SK-N-SH treated with all-trans-retinoic acid at 6 μM for 48 hours (cell line): ENCODE measurements around the gene ZNF518B.

ENCODE experiments used
- ARNTL ChIP-seq: fragments of 450-650 bp; formaldehyde crosslinking; IDR thresholded peaks from 2 replicates; pipeline ENCODE4 v1.5.0; 2020; ENCODE audit warnings: low read depth, mild to moderate bottlenecking, moderate library complexity, borderline replicate concordance
- BACH2 ChIP-seq: fragments of 250-450 bp; sonication (Bioruptor Pico); IDR thresholded peaks from 2 replicates; pipeline ENCODE4 v1.9.0; 2021; ENCODE audit warnings: mild to moderate bottlenecking, borderline replicate concordance
- CSDC2 ChIP-seq: fragments of 250-450 bp; sonication (Bioruptor Pico); IDR thresholded peaks from 2 replicates; pipeline ENCODE4 v1.5.0; 2020; ENCODE audit warnings: mild to moderate bottlenecking, moderate library complexity
- OSR1 ChIP-seq: fragments of 250-450 bp; sonication (Bioruptor Pico); IDR thresholded peaks from 2 replicates; pipeline ENCODE4 v1.8.0; 2022; ENCODE audit warnings: moderate library complexity, mild to moderate bottlenecking, inconsistent platforms
- RARB ChIP-seq: fragments of 250-450 bp; sonication (Bioruptor Pico); IDR thresholded peaks from 2 replicates; pipeline ENCODE4 v1.8.0; 2021; ENCODE audit warnings: mild to moderate bottlenecking, moderate library complexity
- TCF4 ChIP-seq: fragments of 250-450 bp; sonication (Bioruptor Pico); IDR thresholded peaks from 2 replicates; pipeline ENCODE4 v1.8.0; 2021; ENCODE audit warnings: mild to moderate bottlenecking, moderate library complexity, borderline replicate concordance
- ZC3H10 ChIP-seq: fragments of 250-450 bp; sonication (Bioruptor Pico); IDR thresholded peaks from 2 replicates; pipeline ENCODE4 v1.5.1; 2021; ENCODE audit warnings: mild to moderate bottlenecking, moderate library complexity
- ZFP3 ChIP-seq: fragments of 250-450 bp; sonication (Bioruptor Pico); IDR thresholded peaks from 2 replicates; pipeline ENCODE4 v1.5.0; 2020; ENCODE audit warnings: mild to moderate bottlenecking, moderate library complexity
- ZFP30 ChIP-seq: fragments of 450-650 bp; formaldehyde crosslinking; IDR thresholded peaks from 2 replicates; pipeline ENCODE4 v1.5.0; 2022; ENCODE audit warnings: mild to moderate bottlenecking, moderate library complexity
- TF ChIP-seq, protein P1 (sequence below): fragments of 250-450 bp; sonication (Bioruptor Pico); IDR thresholded peaks from 2 replicates; pipeline ENCODE4 v1.5.1; 2020; ENCODE audit warnings: low read depth, mild to moderate bottlenecking, moderate library complexity
- TF ChIP-seq, protein P2 (sequence below): fragments of 250-450 bp; sonication (Bioruptor Pico); IDR thresholded peaks from 2 replicates; pipeline ENCODE4 v1.8.0; 2020; ENCODE audit warnings: mild to moderate bottlenecking, moderate library complexity, borderline replicate concordance
- TF ChIP-seq, protein P3 (sequence below): fragments of 250-450 bp; sonication (Bioruptor Pico); IDR thresholded peaks from 2 replicates; pipeline ENCODE4 v1.8.0; 2021; ENCODE audit warnings: low read depth, mild to moderate bottlenecking, moderate library complexity, borderline replicate concordance
- TF ChIP-seq, protein P4 (sequence below): fragments of 250-450 bp; sonication (Bioruptor Pico); IDR thresholded peaks from 2 replicates; pipeline ENCODE4 v1.5.1; 2021; ENCODE audit warnings: mild to moderate bottlenecking, moderate library complexity

DNA sequence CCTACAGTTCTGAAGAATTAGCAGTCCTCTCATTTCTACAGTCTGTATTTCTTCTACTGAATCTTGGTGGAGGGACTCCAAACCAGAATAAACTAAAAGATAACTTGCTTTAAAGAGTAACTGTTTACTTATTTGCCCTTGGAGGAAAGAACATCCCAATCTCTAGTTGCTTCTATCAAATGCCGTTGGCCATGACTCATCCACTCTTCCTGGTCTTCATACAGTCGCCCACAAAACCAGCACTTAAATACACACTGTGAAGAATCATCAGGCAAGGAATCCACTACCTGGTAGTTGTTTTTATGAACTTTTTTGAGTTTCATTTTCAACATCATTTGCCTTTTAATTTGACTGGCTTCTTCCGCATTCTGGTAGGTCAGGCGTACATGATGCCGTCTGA, 14.2 kb downstream of the ZNF518B start:
- TF ChIP-seq TCF4, result no peak
- no peak for TF ChIP-seq RARB (CRISPR knock-in tag)
- no peak for TF ChIP-seq ZFP3 (CRISPR knock-in tag)
- TF ChIP-seq, protein P1, sequence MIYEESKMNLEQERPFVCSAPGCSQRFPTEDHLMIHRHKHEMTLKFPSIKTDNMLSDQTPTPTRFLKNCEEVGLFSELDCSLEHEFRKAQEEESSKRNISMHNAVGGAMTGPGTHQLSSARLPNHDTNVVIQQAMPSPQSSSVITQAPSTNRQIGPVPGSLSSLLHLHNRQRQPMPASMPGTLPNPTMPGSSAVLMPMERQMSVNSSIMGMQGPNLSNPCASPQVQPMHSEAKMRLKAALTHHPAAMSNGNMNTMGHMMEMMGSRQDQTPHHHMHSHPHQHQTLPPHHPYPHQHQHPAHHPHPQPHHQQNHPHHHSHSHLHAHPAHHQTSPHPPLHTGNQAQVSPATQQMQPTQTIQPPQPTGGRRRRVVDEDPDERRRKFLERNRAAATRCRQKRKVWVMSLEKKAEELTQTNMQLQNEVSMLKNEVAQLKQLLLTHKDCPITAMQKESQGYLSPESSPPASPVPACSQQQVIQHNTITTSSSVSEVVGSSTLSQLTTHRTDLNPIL (CRISPR knock-in tag), result no peak
- no peak for TF ChIP-seq ZFP30 (CRISPR knock-in tag)
- TF ChIP-seq, protein P2, sequence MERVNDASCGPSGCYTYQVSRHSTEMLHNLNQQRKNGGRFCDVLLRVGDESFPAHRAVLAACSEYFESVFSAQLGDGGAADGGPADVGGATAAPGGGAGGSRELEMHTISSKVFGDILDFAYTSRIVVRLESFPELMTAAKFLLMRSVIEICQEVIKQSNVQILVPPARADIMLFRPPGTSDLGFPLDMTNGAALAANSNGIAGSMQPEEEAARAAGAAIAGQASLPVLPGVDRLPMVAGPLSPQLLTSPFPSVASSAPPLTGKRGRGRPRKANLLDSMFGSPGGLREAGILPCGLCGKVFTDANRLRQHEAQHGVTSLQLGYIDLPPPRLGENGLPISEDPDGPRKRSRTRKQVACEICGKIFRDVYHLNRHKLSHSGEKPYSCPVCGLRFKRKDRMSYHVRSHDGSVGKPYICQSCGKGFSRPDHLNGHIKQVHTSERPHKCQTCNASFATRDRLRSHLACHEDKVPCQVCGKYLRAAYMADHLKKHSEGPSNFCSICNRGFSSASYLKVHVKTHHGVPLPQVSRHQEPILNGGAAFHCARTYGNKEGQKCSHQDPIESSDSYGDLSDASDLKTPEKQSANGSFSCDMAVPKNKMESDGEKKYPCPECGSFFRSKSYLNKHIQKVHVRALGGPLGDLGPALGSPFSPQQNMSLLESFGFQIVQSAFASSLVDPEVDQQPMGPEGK, result no peak
- no peak for TF ChIP-seq OSR1 (CRISPR knock-in tag)
- TF ChIP-seq BACH2 (CRISPR knock-in tag), result no peak
- no peak for TF ChIP-seq ZC3H10 (CRISPR knock-in tag)
- no peak for TF ChIP-seq ARNTL
- TF ChIP-seq, protein P3, sequence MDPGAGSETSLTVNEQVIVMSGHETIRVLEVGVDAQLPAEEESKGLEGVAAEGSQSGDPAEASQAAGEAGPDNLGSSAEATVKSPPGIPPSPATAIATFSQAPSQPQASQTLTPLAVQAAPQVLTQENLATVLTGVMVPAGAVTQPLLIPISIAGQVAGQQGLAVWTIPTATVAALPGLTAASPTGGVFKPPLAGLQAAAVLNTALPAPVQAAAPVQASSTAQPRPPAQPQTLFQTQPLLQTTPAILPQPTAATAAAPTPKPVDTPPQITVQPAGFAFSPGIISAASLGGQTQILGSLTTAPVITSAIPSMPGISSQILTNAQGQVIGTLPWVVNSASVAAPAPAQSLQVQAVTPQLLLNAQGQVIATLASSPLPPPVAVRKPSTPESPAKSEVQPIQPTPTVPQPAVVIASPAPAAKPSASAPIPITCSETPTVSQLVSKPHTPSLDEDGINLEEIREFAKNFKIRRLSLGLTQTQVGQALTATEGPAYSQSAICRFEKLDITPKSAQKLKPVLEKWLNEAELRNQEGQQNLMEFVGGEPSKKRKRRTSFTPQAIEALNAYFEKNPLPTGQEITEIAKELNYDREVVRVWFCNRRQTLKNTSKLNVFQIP, result no peak
- TF ChIP-seq CSDC2 (CRISPR knock-in tag), result no peak
- TF ChIP-seq, protein P4, sequence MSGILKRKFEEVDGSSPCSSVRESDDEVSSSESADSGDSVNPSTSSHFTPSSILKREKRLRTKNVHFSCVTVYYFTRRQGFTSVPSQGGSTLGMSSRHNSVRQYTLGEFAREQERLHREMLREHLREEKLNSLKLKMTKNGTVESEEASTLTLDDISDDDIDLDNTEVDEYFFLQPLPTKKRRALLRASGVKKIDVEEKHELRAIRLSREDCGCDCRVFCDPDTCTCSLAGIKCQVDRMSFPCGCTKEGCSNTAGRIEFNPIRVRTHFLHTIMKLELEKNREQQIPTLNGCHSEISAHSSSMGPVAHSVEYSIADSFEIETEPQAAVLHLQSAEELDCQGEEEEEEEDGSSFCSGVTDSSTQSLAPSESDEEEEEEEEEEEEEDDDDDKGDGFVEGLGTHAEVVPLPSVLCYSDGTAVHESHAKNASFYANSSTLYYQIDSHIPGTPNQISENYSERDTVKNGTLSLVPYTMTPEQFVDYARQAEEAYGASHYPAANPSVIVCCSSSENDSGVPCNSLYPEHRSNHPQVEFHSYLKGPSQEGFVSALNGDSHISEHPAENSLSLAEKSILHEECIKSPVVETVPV (CRISPR knock-in tag), result no peak
